ENCODE data around the gene COL16A1. TPM values are rescaled to one million over a fixed set of nuclear protein-coding genes. Genes with fewer than 3 reads are reported as not detected.
A peak's percentile ranks its signal among the peaks of the same experiment; 100 is the strongest.

Gene COL16A1
- total and polyA plus RNA-seq, 2 of the 13 experiments (the other 11 are each of a cell fraction or from before 2014, with no cell fraction given) = 4.3 to 12.2 TPM

GRCh38 chr1:31644560-31645273, 59.1 kb downstream of the COL16A1 start, which contains the start of gene PEF1 (continued):
- TF ChIP-seq CREB3 (CRISPR knock-in tag; IDR thresholded peaks at IDR 0.05) (no peak), RXRB (CRISPR knock-in tag; IDR thresholded peaks at IDR 0.05; ENCODE audit: borderline replicate concordance) (peak; percentile 45; the same call in 1 of the 2 replicates), THRA (CRISPR knock-in tag; IDR thresholded peaks at IDR 0.05; ENCODE audit: borderline replicate concordance) (no peak; the same call in 1 of the 2 replicates), EP300 (IDR thresholded peaks at IDR 0.05; ENCODE audit: low read depth in 2 of 2, low read length in 2 of 2) (0 out of 4 replicates have a peak, but pooled peaks of 1 of the 2 experiments have one; percentile 54), EP300 (CRISPR knock-in tag; IDR thresholded peaks at IDR 0.05; ENCODE audit: borderline replicate concordance) (no peak; the same call in 1 of the 2 replicates), ZNF235 (CRISPR knock-in tag; IDR thresholded peaks at IDR 0.05; ENCODE audit: borderline replicate concordance) (no peak), ZBTB1 (CRISPR knock-in tag; IDR thresholded peaks at IDR 0.05; ENCODE audit: borderline replicate concordance) (no peak), HES4 (CRISPR knock-in tag; IDR thresholded peaks at IDR 0.05; ENCODE audit: borderline replicate concordance) (no peak; the same call in 1 of the 2 replicates), ZNF704 (CRISPR knock-in tag; IDR thresholded peaks at IDR 0.05; ENCODE audit: borderline replicate concordance) (0 out of 2 replicates have a peak, but pooled peaks have one; percentile 51), RARG (CRISPR knock-in tag; IDR thresholded peaks at IDR 0.05; ENCODE audit: low read depth) (no peak), SNRNP70 (IDR thresholded peaks at IDR 0.05; ENCODE audit: low read depth, low read length) (no peak), ZNF597 (CRISPR knock-in tag; IDR thresholded peaks at IDR 0.05) (no peak), DNMT1 (CRISPR knock-in tag; IDR thresholded peaks at IDR 0.05) (peak; percentile 20; the same call in 1 of the 2 replicates), JUNB (CRISPR knock-in tag; IDR thresholded peaks at IDR 0.05; ENCODE audit: borderline replicate concordance) (no peak), YY1 (IDR thresholded peaks at IDR 0.05; ENCODE audit: insufficient read depth, insufficient replicate concordance, low read depth, low read length) (peak; percentile 98), ZNF572 (CRISPR knock-in tag; IDR thresholded peaks at IDR 0.05) (0 out of 2 replicates have a peak, but pooled peaks have one; percentile 85), HIVEP1 (CRISPR knock-in tag; IDR thresholded peaks at IDR 0.05) (peak; percentile 40; the same call in 1 of the 2 replicates), DZIP1 (CRISPR knock-in tag; IDR thresholded peaks at IDR 0.05) (no peak), CSRNP2 (CRISPR knock-in tag; conservative IDR thresholded peaks at IDR 0.05; ENCODE audit: low read depth) (no peak)
